ENCODE measurements around the gene TNXB.
A peak's percentile ranks its signal among the peaks of the same experiment; 100 is the strongest.

DNA sequence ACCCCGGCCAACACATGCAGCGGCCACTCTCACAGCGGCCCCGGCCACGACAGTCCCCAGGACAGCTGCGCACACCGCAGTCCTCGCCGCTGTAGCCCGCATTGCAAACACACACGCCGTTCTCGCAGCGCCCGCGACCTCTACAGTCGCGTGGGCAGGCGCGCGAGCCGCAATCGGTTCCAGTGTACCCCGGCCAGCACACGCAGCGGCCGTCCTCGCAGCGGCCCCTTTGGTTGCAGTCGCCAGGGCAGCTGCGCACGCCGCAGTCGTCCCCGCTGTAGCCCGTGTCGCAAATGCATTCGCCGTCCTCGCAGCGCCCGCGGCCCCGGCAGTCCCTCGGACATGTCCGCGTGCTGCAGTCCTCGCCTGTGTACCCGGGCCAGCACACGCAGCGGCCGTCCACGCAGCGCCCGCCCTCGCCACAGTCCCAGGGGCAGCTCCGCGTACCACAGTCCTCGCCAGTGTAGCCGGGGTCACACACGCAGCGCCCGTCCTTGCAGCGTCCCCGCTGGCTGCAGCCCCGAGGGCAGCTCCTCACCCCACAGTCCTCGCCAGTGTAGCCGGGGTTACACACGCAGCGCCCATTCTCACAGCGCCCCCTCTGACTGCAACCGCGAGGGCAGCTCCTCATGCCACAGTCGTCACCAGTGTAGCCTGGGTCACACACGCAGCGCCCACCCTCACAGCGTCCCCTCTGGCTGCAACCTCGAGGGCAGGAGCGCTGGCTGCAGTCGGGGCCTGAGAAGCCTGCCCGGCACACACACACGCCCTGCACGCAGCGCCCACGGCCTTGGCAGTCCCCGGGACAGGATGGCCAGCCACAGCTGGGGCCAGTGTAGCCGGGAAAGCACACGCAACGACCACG lies 12.5 kb downstream of the TNXB start:
- TF ChIP-seq POLR2A (IDR thresholded peaks at IDR 0.05): no peak
- TF ChIP-seq, protein P1, sequence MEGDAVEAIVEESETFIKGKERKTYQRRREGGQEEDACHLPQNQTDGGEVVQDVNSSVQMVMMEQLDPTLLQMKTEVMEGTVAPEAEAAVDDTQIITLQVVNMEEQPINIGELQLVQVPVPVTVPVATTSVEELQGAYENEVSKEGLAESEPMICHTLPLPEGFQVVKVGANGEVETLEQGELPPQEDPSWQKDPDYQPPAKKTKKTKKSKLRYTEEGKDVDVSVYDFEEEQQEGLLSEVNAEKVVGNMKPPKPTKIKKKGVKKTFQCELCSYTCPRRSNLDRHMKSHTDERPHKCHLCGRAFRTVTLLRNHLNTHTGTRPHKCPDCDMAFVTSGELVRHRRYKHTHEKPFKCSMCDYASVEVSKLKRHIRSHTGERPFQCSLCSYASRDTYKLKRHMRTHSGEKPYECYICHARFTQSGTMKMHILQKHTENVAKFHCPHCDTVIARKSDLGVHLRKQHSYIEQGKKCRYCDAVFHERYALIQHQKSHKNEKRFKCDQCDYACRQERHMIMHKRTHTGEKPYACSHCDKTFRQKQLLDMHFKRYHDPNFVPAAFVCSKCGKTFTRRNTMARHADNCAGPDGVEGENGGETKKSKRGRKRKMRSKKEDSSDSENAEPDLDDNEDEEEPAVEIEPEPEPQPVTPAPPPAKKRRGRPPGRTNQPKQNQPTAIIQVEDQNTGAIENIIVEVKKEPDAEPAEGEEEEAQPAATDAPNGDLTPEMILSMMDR (IDR thresholded peaks at IDR 0.05): peak in 1 of 12 donors; percentile 9
